HG03565 (cell line): ENCODE data around the gene FAM169A.
"Not testable (repeated sequence)": the region's sequence is repeated elsewhere in the genome, so short reads cannot be mapped to it uniquely, and the experiment has no call there.

ENCODE experiments used
- ATAC-seq: cut with Tn5 transposase; IDR thresholded peaks from one replicate; pipeline ENCODE4 v1.9.1; 2021; ENCODE audit warnings: mild to moderate bottlenecking, moderate library complexity; ENCODE audit not compliant: unreplicated experiment

Gene FAM169A

GRCh38 chr5:74865804-74866595 lies at the start of gene FAM169A:
TSS of gene FAM169A (minus strand) at chr5:74866387. CDS start at chr5:74841676, 24,711 bp downstream.
- no peak for ATAC-seq

- ATAC-seq: no peak
Measured at GRCh38 chr5:74915488-74915887, 49.3 kb upstream of the FAM169A start.

GRCh38 chr5:74911421-74911820 lies 45.2 kb upstream of the FAM169A start:
- ATAC-seq: not testable (repeated sequence)

- not testable (repeated sequence) for ATAC-seq
Measured at GRCh38 chr5:74909888-74910287, 43.7 kb upstream of the FAM169A start.

- not testable (repeated sequence) for ATAC-seq
Measured at GRCh38 chr5:74908237-74908636, 42.0 kb upstream of the FAM169A start.

GRCh38 chr5:74904713-74905112 lies 38.5 kb upstream of the FAM169A start:
- ATAC-seq: not testable (repeated sequence)

GRCh38 chr5:74903165-74903787 lies 37.1 kb upstream of the FAM169A start:
- ATAC-seq: no peak

GRCh38 chr5:74897049-74897448 lies 30.9 kb upstream of the FAM169A start:
- ATAC-seq: no peak

GRCh38 chr5:74895906-74896305 lies 29.7 kb upstream of the FAM169A start:
- no peak for ATAC-seq

GRCh38 chr5:74894351-74894750 lies 28.2 kb upstream of the FAM169A start:
- ATAC-seq: no peak

- no peak for ATAC-seq
Measured at GRCh38 chr5:74892921-74893320, 26.7 kb upstream of the FAM169A start.

GRCh38 chr5:74889523-74890105 lies 23.4 kb upstream of the FAM169A start:
- peak; percentile 76 for ATAC-seq

GRCh38 chr5:74888117-74888516 lies 21.9 kb upstream of the FAM169A start:
- no peak for ATAC-seq

GRCh38 chr5:74885170-74885569 lies 19.0 kb upstream of the FAM169A start:
- ATAC-seq: no peak

- ATAC-seq: not testable (repeated sequence)
Measured at GRCh38 chr5:74882379-74883134, 16.4 kb upstream of the FAM169A start.

GRCh38 chr5:74877624-74878304 lies 11.6 kb upstream of the FAM169A start:
- no peak for ATAC-seq

GRCh38 chr5:74875994-74876791 lies 10.0 kb upstream of the FAM169A start:
- no peak for ATAC-seq

GRCh38 chr5:74873525-74874249 lies 7.5 kb upstream of the FAM169A start:
- no peak for ATAC-seq
